ENCODE data around the gene NXT2. TPM values are rescaled to one million over a fixed set of nuclear protein-coding genes. Genes with fewer than 3 reads are reported as not detected.
A peak's percentile ranks its signal among the peaks of the same experiment; 100 is the strongest.
"Not testable (repeated sequence)": the region's sequence is repeated elsewhere in the genome, so short reads cannot be mapped to it uniquely, and the experiment has no call there.

Gene NXT2
- total RNA-seq, 2 experiments from 2014 or later: 10.6 to 11.1 TPM

DNA sequence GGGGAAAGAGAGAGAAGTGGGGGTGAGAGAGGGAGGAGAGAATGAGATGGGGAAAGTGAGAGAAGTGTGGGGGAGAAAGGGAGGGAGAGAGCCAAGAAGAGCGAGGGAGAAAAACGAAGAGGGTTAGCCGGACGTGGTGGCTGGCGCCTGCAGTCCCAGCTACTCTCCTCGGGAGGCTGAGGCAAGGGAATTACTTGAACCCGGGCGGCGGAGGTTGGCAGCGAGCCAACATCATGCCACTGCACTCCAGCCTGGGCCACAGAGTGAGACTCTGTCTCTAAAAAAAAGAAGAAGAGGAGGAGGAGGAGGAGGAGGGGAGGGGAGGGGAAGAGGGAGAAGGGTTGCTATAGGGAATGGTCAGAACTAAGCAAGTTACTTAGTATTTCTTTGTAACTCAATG lies 1.7 kb upstream of the NXT2 start:
- no peak for ATAC-seq
- Mint-ChIP-seq H3K9me3 (peaks cover 2% of the 10 kb centered on the region), H3K4me3 (no peak overlapping the region), H3K27me3 (peaks cover 4% of the 10 kb centered on the region), H3K4me1 (ENCODE audit: low read depth) (peaks cover 2% of the 10 kb centered on the region), H3K27ac (no peak overlapping the region), H3K36me3 (ENCODE audit: low read depth) (no peaks in the 10 kb centered on the region)
- intact Hi-C loops (cut with micrococcal nuclease): no loop called here
- TF ChIP-seq CTCF (IDR thresholded peaks at IDR 0.05): no peak
- POLR2A ChIA-PET: no interaction called here
- CTCF ChIA-PET: no interaction called here
- DNase-seq: no peak

DNA sequence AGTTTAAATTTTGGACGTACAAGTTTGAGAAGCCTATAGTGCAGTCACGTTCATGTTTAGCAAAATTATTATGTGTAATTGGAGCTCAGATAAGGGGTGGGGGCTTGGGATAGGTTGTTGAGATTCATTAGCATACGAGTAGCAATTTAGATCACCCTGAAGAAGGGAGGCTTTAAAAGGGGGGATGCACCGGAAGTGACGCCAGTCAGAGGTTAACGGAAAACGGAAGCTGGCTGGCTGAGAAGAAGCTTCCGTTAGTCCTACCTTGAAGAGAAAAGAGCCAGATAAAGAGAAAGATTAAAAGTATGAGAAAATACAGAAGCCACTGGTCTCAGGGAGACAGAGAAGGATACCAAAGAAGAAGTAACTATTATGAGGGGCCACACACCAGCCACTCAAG lies 1.1 kb upstream of the NXT2 start:
- intact Hi-C loops (cut with micrococcal nuclease): no loop called here
- H3K4me3 Mint-ChIP-seq: peak overlapping the region; percentile 6

DNA sequence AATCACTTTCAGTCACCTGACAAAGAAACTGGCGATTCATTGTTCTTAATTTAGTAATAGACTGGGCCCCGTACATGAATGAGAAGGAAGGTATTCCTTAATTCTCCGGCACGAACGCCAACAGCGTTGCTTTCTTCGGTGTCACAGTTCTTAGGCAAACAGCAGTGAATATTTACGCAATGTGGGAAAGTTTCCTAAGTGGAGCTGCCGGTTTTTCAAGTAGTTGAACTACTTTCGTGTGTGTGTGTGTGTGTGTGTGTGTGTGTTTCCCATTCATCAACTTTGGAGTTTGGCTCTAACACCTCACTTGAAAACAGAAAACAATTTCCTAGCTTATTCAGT lies 651 bp downstream of the NXT2 start:
- peak overlapping the region; percentile 93 for H3K4me3 Mint-ChIP-seq
- ChIA-PET POLR2A (no interaction called here), CTCF (interaction anchor here (1.3 to 2.3 kb wide), 4 partner anchors 52 to 354 kb away, joined by 4 to 8 read pairs (median 6); no protein-coding TSS in a partner anchor)
- intact Hi-C loops (cut with micrococcal nuclease): no loop called here
- peaks cover 2% of the 10 kb centered on the region for H3K4me1 Mint-ChIP-seq (ENCODE audit: low read depth)
- H3K9me3 Mint-ChIP-seq: peaks cover 2% of the 10 kb centered on the region
- no peak for DNase-seq
- peak overlapping the region; percentile 99 for H3K27ac Mint-ChIP-seq
- no peaks in the 10 kb centered on the region for H3K36me3 Mint-ChIP-seq (ENCODE audit: low read depth)
- TF ChIP-seq CTCF (IDR thresholded peaks at IDR 0.05): no peak
- ATAC-seq: no peak
- H3K27me3 Mint-ChIP-seq: peaks cover 4% of the 10 kb centered on the region

More for the DNA sequence above, 1.1 kb upstream of the NXT2 start:
- no peak for TF ChIP-seq CTCF (IDR thresholded peaks at IDR 0.05)
- peaks cover 2% of the 10 kb centered on the region for H3K4me1 Mint-ChIP-seq (ENCODE audit: low read depth)
- H3K9me3 Mint-ChIP-seq: peaks cover 2% of the 10 kb centered on the region
- ChIA-PET CTCF (no interaction called here), POLR2A (no interaction called here)
- no peak for ATAC-seq
- no peak for DNase-seq
- H3K36me3 Mint-ChIP-seq (ENCODE audit: low read depth): no peaks in the 10 kb centered on the region
- H3K27me3 Mint-ChIP-seq: peaks cover 4% of the 10 kb centered on the region
- no peak overlapping the region for H3K27ac Mint-ChIP-seq

DNA sequence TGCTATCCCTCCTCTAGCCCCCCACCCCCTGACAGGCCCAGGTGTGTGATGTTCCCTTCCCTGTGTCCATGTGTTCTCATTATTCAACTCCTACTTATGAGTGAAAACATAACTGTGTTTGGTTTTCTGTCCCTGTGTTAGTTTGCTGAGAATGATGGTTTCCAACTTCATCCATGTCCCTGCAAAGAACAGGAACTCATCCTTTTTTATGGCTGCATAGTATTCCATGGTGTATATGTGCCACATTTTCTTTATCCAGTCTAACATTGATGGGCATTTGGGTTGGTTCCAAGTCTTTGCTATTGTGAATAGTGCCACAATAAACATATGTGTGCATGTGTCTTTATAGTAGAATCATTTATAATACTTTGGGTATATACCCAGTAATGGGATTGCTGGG lies 2.4 kb downstream of the NXT2 start:
- intact Hi-C loops (cut with micrococcal nuclease); DNase-seq; POLR2A ChIA-PET; H3K9me3 Mint-ChIP-seq; H3K4me3 Mint-ChIP-seq; H3K27me3 Mint-ChIP-seq; ATAC-seq; H3K27ac Mint-ChIP-seq; H3K36me3 Mint-ChIP-seq (ENCODE audit: low read depth); CTCF ChIA-PET; H3K4me1 Mint-ChIP-seq (ENCODE audit: low read depth): not testable (repeated sequence)

DNA sequence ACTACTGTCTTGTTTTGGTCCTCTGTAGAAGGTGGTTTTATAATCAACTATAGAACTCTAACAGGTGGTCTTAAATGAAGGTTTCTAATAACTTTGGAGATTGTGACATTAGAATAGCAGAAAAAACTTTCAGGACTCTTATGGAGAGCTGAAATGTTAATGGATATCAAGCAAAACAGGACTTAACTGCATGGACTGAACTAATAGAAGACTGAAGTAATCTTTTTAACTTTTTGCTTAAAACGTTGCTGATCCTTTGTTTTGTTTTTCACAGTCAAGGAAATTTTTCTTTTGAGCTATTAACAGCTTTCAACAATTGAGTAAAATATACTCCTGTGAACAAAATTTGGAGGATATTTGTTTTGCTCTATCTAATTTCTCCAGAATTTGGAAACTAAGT lies 17.2 kb downstream of the NXT2 start:
- Mint-ChIP-seq H3K4me1 (ENCODE audit: low read depth) (no peaks in the 10 kb centered on the region), H3K27ac (no peak overlapping the region), H3K27me3 (no peaks in the 10 kb centered on the region), H3K4me3 (no peak overlapping the region), H3K9me3 (no peaks in the 10 kb centered on the region), H3K36me3 (ENCODE audit: low read depth) (no peaks in the 10 kb centered on the region)
- no peak for ATAC-seq
- intact Hi-C loops (cut with micrococcal nuclease): no loop called here
- POLR2A ChIA-PET: no interaction called here
- no peak for DNase-seq
- no peak for TF ChIP-seq CTCF (IDR thresholded peaks at IDR 0.05)
- CTCF ChIA-PET: no interaction called here

DNA sequence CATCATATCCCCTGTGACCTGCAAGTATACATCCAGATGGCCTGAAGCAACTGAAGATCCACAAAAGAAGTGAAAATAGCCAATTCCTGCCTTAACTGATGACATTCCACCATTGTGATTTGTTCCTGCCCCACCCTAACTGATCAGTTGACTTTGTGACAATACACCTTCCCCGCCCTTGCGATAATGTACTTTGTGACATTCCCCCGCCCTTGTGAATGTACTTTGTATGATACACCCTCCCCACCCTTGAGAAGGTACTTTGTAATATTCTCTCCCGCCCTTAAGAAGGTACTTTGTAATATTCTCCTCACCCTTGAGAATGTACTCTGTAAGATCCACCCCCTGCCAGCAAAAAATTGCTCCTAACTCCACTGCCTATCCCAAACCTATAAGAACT lies 39.4 kb downstream of the NXT2 start:
- DNase-seq; H3K36me3 Mint-ChIP-seq (ENCODE audit: low read depth); H3K27ac Mint-ChIP-seq; ATAC-seq; intact Hi-C loops (cut with micrococcal nuclease); H3K27me3 Mint-ChIP-seq; CTCF ChIA-PET; H3K9me3 Mint-ChIP-seq; H3K4me3 Mint-ChIP-seq; H3K4me1 Mint-ChIP-seq (ENCODE audit: low read depth); POLR2A ChIA-PET: not testable (repeated sequence)

All from activated CD8-positive, alpha-beta T cell treated with anti-CD3 and anti-CD28 coated beads for 36 hours (primary cell).